Skeletal muscle tissue (tissue), 4 donors: ENCODE results near the gene ALDH8A1. TPM values are rescaled to one million over a fixed set of nuclear protein-coding genes. Genes with fewer than 3 reads are reported as not detected.

Source experiments
- H3K27ac ChIP-seq: one replicate; pipeline ENCODE4 v1.7.0; 2013; ENCODE audit warnings: mild to moderate bottlenecking, low read depth, low read length, inconsistent platforms
- H3K27me3 ChIP-seq, 3 donors: one replicate each; pipeline ENCODE4 v1.7.0; 2013; ENCODE audit warnings: low read length in 3 of 3; ENCODE audit not compliant: control insufficient read depth in 3 of 3, insufficient read depth in 3 of 3
- H3K36me3 ChIP-seq, 3 donors: one replicate each; pipeline ENCODE4 v1.7.0; 2013; ENCODE audit warnings: low read length in 3 of 3; ENCODE audit not compliant: control insufficient read depth in 3 of 3, insufficient read depth in 3 of 3
- H3K4me1 ChIP-seq, 3 donors: one replicate each; pipeline ENCODE4 v1.7.0; 2013; ENCODE audit warnings: low read length in 3 of 3, mild to moderate bottlenecking in 3 of 3; ENCODE audit not compliant: control insufficient read depth in 3 of 3, insufficient read depth in 3 of 3
- H3K4me3 ChIP-seq, 3 donors: one replicate each; pipeline ENCODE4 v1.7.0; 2013; ENCODE audit warnings: low read length in 3 of 3
- H3K9ac ChIP-seq, 3 donors: one replicate each; pipeline ENCODE4 v1.7.0; 2013; ENCODE audit warnings: low read length in 3 of 3, mild to moderate bottlenecking in 3 of 3, moderate library complexity in 2 of 3, low read depth in 1 of 3
- H3K9me3 ChIP-seq, 3 donors: one replicate each; pipeline ENCODE4 v1.7.0; 2013; ENCODE audit warnings: low read length in 3 of 3; ENCODE audit not compliant: control insufficient read depth in 3 of 3
- total RNA-seq: library from RNA; depleted of rRNA; stranded (reverse); fragments of >200 nt; gene quantifications from one replicate; pipeline ENCODE4 v1.2.3, GENCODE V29; 2014
- donor health status: Osteomylitis.

ALDH8A1 gene, protein sequence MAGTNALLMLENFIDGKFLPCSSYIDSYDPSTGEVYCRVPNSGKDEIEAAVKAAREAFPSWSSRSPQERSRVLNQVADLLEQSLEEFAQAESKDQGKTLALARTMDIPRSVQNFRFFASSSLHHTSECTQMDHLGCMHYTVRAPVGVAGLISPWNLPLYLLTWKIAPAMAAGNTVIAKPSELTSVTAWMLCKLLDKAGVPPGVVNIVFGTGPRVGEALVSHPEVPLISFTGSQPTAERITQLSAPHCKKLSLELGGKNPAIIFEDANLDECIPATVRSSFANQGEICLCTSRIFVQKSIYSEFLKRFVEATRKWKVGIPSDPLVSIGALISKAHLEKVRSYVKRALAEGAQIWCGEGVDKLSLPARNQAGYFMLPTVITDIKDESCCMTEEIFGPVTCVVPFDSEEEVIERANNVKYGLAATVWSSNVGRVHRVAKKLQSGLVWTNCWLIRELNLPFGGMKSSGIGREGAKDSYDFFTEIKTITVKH
- 0.52 TPM for total RNA-seq

DNA sequence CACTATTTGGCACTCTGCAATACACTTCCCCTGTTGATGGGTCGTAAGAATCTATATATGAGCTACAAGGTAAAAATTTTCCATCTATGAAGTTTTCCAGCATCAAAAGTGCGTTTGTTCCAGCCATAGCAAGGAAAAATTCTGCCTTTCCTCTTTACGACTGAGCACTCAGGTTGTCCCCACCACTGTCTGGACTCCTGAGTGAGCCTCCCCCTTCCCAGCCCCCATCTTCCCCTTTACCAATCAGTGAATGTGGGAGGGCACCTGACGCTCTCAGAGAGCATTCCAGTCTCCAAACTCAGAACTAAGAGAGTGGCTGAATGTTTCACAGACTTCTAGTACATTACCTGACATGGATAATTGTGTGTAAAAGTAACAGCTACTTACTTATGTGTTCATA lies at the start of gene ALDH8A1:
ALDH8A1 (minus strand) TSS at position 175 of the 400 bp plus-strand sequence; CDS start at position 127, 48 bp downstream.
- Histone ChIP-seq H3K4me1 (no peaks in the 10 kb centered on the region), H3K27ac (no peak within 1 kb of the TSS), H3K9me3 (no peaks in the 10 kb centered on the region), H3K27me3 (no peaks in the 10 kb centered on the region), H3K36me3 (no peaks in the 10 kb centered on the region), H3K4me3 (no peak within 1 kb of the TSS), H3K9ac (no peak within 1 kb of the TSS)

DNA sequence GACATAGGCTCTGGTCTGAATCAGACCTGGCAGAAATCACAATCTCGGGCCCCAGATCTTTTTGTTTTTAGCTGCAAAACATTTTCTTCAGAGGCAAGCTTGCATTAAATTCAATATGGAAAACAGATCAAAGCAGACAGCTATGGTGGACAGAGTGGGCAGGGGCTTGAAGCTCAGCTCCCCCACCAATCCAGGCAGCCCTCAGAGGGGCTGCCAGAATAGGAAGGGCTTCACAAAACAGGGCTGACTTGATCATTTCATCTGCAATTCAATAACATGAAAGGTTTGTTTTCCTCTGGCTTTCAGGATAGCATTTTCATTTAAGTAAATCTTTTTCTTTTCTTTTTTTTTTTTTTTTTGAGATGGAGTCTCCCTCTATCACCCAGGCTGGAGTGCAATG lies 49.2 kb upstream of the ALDH8A1 start:
- no peaks in the 10 kb centered on the region for H3K27me3 ChIP-seq
- no peak overlapping the region for H3K4me3 ChIP-seq
- no peaks in the 10 kb centered on the region for H3K9me3 ChIP-seq
- H3K27ac ChIP-seq, result no peak overlapping the region
- H3K36me3 ChIP-seq, result peaks cover 3 to 17% (median 7%) of the 10 kb centered on the region in 3 donors
- no peaks in the 10 kb centered on the region for H3K4me1 ChIP-seq
- no peak overlapping the region for H3K9ac ChIP-seq

GRCh38 chr6:134997133-134997995 lies 47.5 kb upstream of the ALDH8A1 start:
- Histone ChIP-seq H3K9ac (no peak overlapping the region), H3K36me3 (peaks cover 3 to 24% (median 12%) of the 10 kb centered on the region in 3 donors), H3K27ac (no peak overlapping the region), H3K4me3 (no peak overlapping the region), H3K9me3 (no peaks in the 10 kb centered on the region), H3K4me1 (no peaks in the 10 kb centered on the region), H3K27me3 (no peaks in the 10 kb centered on the region)

DNA sequence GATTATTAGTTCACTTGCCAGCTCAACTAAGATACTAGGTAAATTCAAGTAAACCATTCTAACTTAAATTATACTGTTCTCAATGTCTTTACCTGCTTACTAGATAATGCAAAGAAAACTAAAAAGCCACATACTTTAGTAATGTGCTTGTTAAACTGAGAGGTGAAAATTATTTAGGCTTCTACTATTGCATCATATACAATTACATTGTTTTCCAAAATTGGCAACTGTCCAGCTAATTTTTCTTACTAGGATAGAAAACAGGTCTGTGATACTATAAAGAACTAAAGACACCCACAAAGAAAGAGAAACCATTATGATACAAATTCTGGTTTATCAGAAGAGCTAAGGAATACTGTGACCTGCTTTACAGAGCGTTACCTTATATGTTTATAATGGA lies 45.6 kb upstream of the ALDH8A1 start:
- no peak overlapping the region for H3K9ac ChIP-seq
- H3K4me3 ChIP-seq, result no peak overlapping the region
- no peaks in the 10 kb centered on the region for H3K9me3 ChIP-seq
- H3K36me3 ChIP-seq, result peaks cover 3 to 35% (median 19%) of the 10 kb centered on the region in 3 donors
- no peak overlapping the region for H3K27ac ChIP-seq
- H3K27me3 ChIP-seq, result no peaks in the 10 kb centered on the region
- no peaks in the 10 kb centered on the region for H3K4me1 ChIP-seq

DNA sequence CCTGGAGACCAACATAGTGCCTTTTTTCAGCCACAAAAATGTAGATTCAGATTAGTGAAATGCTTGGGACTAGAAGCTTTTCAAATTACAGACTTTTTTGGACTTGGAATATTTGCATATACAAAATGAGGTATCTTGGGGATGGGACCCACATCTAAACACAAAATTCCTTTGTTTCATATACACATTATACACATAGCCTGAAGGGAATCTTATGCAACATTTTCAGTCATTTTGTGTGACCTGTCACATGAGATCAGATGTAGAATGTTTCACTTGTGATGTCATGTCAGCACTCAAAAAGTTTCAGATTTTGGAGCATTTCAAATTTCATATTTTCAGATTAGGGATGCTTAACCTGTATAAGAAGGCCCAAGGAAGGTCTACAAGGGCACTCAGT lies 44.5 kb upstream of the ALDH8A1 start:
- H3K36me3 ChIP-seq, result peaks cover 3 to 35% (median 23%) of the 10 kb centered on the region in 3 donors
- no peaks in the 10 kb centered on the region for H3K27me3 ChIP-seq
- no peak overlapping the region for H3K27ac ChIP-seq
- no peaks in the 10 kb centered on the region for H3K9me3 ChIP-seq
- H3K4me3 ChIP-seq, result no peak overlapping the region
- no peaks in the 10 kb centered on the region for H3K4me1 ChIP-seq
- H3K9ac ChIP-seq, result no peak overlapping the region

DNA sequence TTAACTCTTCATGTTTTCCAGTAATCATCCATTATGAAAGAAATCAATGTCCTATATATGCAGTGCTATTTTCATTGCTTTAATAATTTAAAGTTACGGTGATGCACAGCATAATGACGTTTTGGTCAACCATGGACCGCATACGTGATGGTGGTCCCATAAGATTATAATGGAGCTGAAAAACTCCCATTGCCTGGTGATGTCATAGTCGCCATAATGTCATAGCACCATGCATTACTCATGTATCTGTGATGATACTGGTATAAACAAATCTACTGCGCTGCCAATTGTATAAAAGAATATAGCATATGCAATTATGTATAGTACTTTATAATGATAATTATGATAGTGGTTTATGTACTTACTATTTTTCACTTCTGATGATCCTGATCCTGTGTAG lies 42.3 kb upstream of the ALDH8A1 start:
- H3K27me3 ChIP-seq, result no peaks in the 10 kb centered on the region

DNA sequence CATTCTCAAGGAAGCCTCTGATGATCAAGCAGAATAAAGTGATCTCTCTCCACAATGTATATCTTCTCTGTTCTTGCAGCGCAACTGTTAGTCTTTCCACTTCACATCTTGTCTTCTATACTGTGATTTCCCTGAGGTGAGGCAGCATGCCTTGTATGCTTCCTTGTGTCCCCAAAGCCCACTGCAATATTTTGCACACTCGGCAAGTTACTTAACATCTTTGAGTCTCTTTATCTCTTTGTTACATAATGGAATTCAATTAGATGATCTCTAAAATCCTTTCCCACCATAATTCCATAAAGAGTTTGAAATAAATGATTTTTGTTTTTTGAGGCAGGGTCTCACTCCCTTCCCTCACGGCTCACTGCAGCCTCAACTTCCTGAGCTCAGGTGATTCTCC lies 40.4 kb upstream of the ALDH8A1 start:
- H3K9me3 ChIP-seq, result no peaks in the 10 kb centered on the region
- no peak overlapping the region for H3K4me3 ChIP-seq
- no peak overlapping the region for H3K9ac ChIP-seq
- no peaks in the 10 kb centered on the region for H3K27me3 ChIP-seq
- no peak overlapping the region for H3K27ac ChIP-seq
- H3K4me1 ChIP-seq, result no peaks in the 10 kb centered on the region
- peaks cover 0 to 26% (median 22%) of the 10 kb centered on the region in 3 donors for H3K36me3 ChIP-seq

More for the DNA sequence above, 42.3 kb upstream of the ALDH8A1 start:
- H3K27ac ChIP-seq, result no peak overlapping the region
- H3K9me3 ChIP-seq, result no peaks in the 10 kb centered on the region
- no peaks in the 10 kb centered on the region for H3K4me1 ChIP-seq
- no peak overlapping the region for H3K9ac ChIP-seq
- no peak overlapping the region for H3K4me3 ChIP-seq
- peaks cover 1 to 32% (median 17%) of the 10 kb centered on the region in 3 donors for H3K36me3 ChIP-seq

- Histone ChIP-seq H3K4me1 (no peaks in the 10 kb centered on the region), H3K4me3 (no peak overlapping the region), H3K27me3 (no peaks in the 10 kb centered on the region), H3K9me3 (no peaks in the 10 kb centered on the region), H3K27ac (no peak overlapping the region), H3K36me3 (peaks cover 13 to 36% (median 22%) of the 10 kb centered on the region in 3 donors), H3K9ac (no peak overlapping the region)
These were observed 34.9 kb upstream of the ALDH8A1 start for GRCh38 chr6:134984821-134985220.

- H3K4me3 ChIP-seq, result no peak overlapping the region
- no peaks in the 10 kb centered on the region for H3K9me3 ChIP-seq
- no peak overlapping the region for H3K9ac ChIP-seq
- H3K27me3 ChIP-seq, result no peaks in the 10 kb centered on the region
- H3K4me1 ChIP-seq, result no peaks in the 10 kb centered on the region
- no peak overlapping the region for H3K27ac ChIP-seq
- H3K36me3 ChIP-seq, result peaks cover 13 to 42% (median 26%) of the 10 kb centered on the region in 3 donors
These were observed 33.9 kb upstream of the ALDH8A1 start for GRCh38 chr6:134983823-134984222.

DNA sequence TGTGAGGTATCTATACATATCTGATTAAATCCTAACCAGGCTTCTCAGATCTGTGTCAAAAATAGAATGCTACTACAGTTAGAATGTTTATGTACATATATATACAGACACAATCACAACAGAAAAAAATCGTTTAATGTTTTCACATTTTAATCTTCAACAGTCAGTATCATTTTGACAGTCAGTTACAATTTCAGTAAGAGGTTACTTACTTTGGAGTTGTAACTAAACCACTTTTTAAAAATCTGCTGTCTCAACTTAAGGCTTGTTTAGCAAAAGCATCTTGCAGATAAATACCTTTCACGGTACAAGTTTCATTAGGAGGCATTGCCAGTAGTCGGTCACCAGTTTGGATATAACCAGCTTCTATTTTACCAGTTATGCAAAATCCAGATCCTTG lies 32.3 kb upstream of the ALDH8A1 start:
- H3K4me3 ChIP-seq, result no peak overlapping the region
- H3K27me3 ChIP-seq, result no peaks in the 10 kb centered on the region
- no peak overlapping the region for H3K9ac ChIP-seq
- peaks cover 13 to 43% (median 29%) of the 10 kb centered on the region in 3 donors for H3K36me3 ChIP-seq
- no peaks in the 10 kb centered on the region for H3K9me3 ChIP-seq
- H3K4me1 ChIP-seq, result no peaks in the 10 kb centered on the region
- H3K27ac ChIP-seq, result no peak overlapping the region
